ENCODE results near the gene DDIAS.
"Not testable (repeated sequence)": the region's sequence is repeated elsewhere in the genome, so short reads cannot be mapped to it uniquely, and the experiment has no call there.

The DDIAS gene

DNA sequence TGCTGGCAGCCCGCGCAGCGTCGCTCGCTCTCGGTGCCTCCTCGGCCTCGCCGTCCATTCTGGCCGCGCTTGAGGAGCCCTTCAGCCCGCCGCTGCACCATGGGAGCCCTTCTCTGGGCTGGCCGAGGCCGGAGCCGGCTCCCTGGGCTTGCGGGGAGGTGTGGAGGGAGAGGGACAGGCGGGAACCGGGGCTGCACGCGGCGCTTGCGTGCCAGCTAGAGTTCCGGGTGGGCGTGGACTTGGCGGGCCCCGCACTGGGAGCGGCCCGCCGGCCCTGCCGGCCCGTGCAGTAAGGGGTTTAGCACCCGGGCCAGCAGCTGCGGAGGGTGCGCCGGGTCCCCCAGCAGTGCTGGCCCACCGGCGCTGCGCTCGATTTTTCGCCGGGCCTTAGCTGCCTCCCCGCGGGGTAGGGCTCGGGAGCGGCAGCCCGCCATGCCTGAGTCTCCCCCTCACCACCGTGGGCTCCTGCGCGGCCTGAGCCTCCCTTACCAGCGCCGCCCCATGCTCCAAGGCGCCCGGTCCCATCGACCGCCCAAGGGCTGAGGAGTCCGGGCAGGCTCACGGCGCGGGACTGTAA, 69.1 kb downstream of the DDIAS start:
- not testable (repeated sequence) for DNase-seq (ENCODE audit: low read depth in 3 of 3)

DNA sequence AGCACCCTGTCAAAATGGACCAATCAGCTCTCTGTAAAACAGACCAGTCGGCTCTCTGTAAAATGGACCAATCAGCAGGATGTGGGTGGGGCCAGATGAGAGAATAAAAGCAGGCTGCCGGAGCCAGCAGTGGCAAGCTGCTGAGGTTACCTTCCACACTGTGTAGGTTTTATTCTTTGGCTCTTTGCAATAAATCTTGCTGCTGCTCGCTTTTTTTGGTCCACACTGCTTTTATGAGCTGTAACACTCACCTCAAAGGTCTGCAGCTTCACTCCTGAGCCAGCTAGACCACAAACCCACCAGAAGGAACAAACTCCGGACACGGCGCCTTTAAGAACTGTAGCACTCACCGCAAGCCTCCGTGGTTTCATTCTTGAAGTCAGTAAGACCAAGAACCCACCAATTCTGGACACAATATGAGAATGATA, 70.0 kb downstream of the DDIAS start:
- not testable (repeated sequence) for DNase-seq (ENCODE audit: low read depth in 3 of 3)

DNA sequence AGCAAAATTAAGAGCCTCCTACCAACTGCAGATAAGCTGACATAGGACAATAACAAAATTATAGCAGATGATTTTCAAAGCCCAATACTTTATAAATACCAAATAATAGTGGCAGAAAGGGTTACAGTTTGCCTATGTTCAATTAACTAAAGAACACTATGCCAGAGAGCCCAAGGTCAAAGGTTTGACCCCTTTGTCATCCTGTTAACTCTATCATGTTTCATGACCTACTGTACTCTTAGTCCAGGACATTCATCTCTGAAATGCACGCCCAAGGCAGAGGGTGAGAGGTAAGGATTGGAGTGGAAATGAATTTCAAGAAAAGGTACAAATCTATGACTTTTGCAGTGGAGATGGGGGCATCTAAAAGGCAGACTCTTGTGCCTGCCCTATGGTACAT, 70.6 kb downstream of the DDIAS start:
- no peak for DNase-seq (ENCODE audit: low read depth in 3 of 3)

- no peak for DNase-seq (ENCODE audit: low read depth in 3 of 3)
Measured at GRCh38 chr11:82974135-82974534, 72.6 kb downstream of the DDIAS start.

GRCh38 chr11:82974851-82975250, 73.3 kb downstream of the DDIAS start:
- DNase-seq (ENCODE audit: low read depth in 3 of 3) = no peak

GRCh38 chr11:82975882-82976281, 74.3 kb downstream of the DDIAS start:
- no peak for DNase-seq (ENCODE audit: low read depth in 3 of 3)

DNA sequence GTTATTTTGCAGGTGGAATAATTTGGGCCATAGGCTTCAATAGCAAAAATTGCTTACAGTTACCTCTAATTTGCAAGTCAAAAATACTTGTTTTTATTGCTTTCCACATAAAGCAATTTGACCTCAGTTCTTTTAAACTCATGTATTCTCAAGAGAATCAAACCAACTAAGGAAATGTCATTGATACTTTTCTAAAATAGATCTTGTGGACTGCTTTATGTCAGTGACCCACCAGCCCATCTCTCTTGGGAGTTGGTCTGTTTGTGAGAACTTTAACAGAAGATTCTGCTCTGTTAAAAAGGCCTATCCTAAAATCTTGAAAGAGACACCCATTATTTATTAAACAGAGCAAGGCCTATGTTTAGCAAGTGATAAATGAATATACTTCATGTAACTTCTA, 75.2 kb downstream of the DDIAS start:
- DNase-seq (ENCODE audit: low read depth in 3 of 3) = no peak

GRCh38 chr11:82978422-82979099, 77.0 kb downstream of the DDIAS start:
- no peak for DNase-seq (ENCODE audit: low read depth in 3 of 3)

DNA sequence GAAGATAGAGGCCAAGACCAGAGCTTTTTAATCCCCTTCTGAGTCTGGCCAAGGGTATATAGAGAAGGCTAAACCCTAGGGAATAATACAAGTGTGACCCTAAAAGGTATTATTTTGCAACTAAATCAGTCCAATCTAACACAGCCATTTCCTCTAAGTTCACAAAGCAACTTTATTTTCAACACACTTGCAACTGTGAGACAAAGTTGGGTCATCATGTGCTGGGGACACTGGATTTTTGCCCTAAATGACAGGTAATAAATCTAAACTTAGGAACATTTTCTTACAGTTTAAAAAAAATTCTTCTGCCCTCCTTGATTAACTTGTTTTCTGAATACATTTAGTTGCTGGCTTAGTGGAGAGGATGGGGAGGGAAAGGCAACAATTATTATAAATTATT, 78.3 kb downstream of the DDIAS start:
- no peak for DNase-seq (ENCODE audit: low read depth in 3 of 3)

- no peak for DNase-seq (ENCODE audit: low read depth in 3 of 3)
Measured at GRCh38 chr11:82980292-82980691, 78.8 kb downstream of the DDIAS start.

GRCh38 chr11:82980947-82981346, 79.4 kb downstream of the DDIAS start:
- no peak for DNase-seq (ENCODE audit: low read depth in 3 of 3)

GRCh38 chr11:82981852-82982251, 80.3 kb downstream of the DDIAS start:
- DNase-seq (ENCODE audit: low read depth in 3 of 3) = no peak
